DOHH2 (cell line): Measurements from ENCODE around the gene CCT5.

Experiments
- H3F3A ChIP-seq: fragments of 200-600 bp; sonication (generic), shearing (Covaris generic); 2 replicates; pipeline ENCODE4 v1.6.0; 2016; ENCODE audit warnings: antibody characterized with exemption, mild to moderate bottlenecking; ENCODE audit not compliant: control insufficient read depth, insufficient read depth
- H3K27ac ChIP-seq: fragments of 200-600 bp; sonication (generic); 2 replicates; pipeline ENCODE4 v1.5.1; 2014; ENCODE audit warnings: low read depth, mild to moderate bottlenecking, low read length, moderate library complexity
- H3K27me3 ChIP-seq: fragments of 200-600 bp; sonication (generic); 2 replicates; pipeline ENCODE4 v1.6.1; 2014; ENCODE audit warnings: mild to moderate bottlenecking, low read length, mixed read lengths; ENCODE audit not compliant: control insufficient read depth
- H3K36me3 ChIP-seq: fragments of 200-600 bp; sonication (generic); 2 replicates; pipeline ENCODE4 v1.6.1; 2014; ENCODE audit warnings: mild to moderate bottlenecking, low read length, moderate library complexity, mixed read lengths; ENCODE audit not compliant: control insufficient read depth
- H3K4me1 ChIP-seq: fragments of 200-600 bp; sonication (generic); 2 replicates; pipeline ENCODE4 v1.6.1; 2014; ENCODE audit warnings: mild to moderate bottlenecking, low read length, mixed read lengths; ENCODE audit not compliant: control insufficient read depth
- H3K4me2 ChIP-seq: fragments of 200-600 bp; sonication (generic); 2 replicates; pipeline ENCODE4 v1.6.0; 2014; ENCODE audit warnings: mild to moderate bottlenecking, low read length, moderate library complexity
- H3K4me3 ChIP-seq: fragments of 200-600 bp; sonication (generic); 2 replicates; pipeline ENCODE4 v1.5.1; 2014; ENCODE audit warnings: mild to moderate bottlenecking, low read length, mixed read lengths
- H3K79me2 ChIP-seq: fragments of 200-600 bp; sonication (generic); 2 replicates; pipeline ENCODE4 v1.6.1; 2014; ENCODE audit warnings: mild to moderate bottlenecking, low read length, mixed read lengths; ENCODE audit not compliant: control insufficient read depth
- H3K9me2 ChIP-seq: fragments of 200-600 bp; sonication (generic); replicated peaks from 2 replicates; pipeline ENCODE4 v1.6.1; 2014; ENCODE audit warnings: mild to moderate bottlenecking, low read length, mixed read lengths; ENCODE audit not compliant: control insufficient read depth
- H3K9me3 ChIP-seq: fragments of 200-600 bp; sonication (generic); 2 replicates; pipeline ENCODE4 v1.6.1; 2014; ENCODE audit warnings: antibody characterized with exemption, low read length, mixed read lengths; ENCODE audit not compliant: control insufficient read depth, insufficient read depth
- H4K20me1 ChIP-seq: fragments of 200-600 bp; sonication (generic); 2 replicates; pipeline ENCODE4 v1.6.0; 2014; ENCODE audit warnings: low read depth, mild to moderate bottlenecking, antibody characterized with exemption, low read length, moderate library complexity; ENCODE audit not compliant: control insufficient read depth, insufficient read depth
- EZH2phosphoT487 ChIP-seq: fragments of 200-600 bp; sonication (generic); IDR thresholded peaks from 2 replicates; pipeline ENCODE4 v1.6.1; 2017; ENCODE audit warnings: borderline replicate concordance, mild to moderate bottlenecking, antibody characterized with exemption, low read length, moderate library complexity, mixed read lengths
- TF ChIP-seq, protein P1 (sequence below): fragments of 200-600 bp; sonication (generic); IDR thresholded peaks from one replicate; pipeline ENCODE4 v1.5.1; 2014; ENCODE audit warnings: antibody characterized with exemption, mild to moderate bottlenecking, low read depth, low read length; ENCODE audit not compliant: poor library complexity, severe bottlenecking

The CCT5 gene

DNA sequence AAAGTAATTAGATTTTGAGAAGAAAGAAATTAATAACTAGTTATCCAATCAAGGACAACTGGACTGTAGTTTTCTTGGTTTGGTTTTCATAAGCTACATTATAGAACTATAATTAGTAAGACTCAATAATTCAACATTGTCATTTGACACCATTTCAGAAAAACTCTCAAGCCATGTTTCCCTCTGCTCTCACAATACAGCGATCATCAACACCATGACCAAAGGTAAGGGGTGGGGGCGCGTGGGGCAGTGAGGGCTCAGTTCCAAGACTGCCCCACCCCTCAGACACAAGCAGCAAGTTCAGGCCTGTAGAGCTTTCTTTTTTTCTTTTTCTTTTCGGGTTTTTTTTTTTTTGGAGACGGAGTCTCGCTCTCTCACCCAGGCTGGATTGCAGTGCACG is 51.2 kb downstream of the CCT5 start:
- Histone ChIP-seq H3K9me2 (no peaks in the 10 kb centered on the region), H4K20me1 (no peaks in the 10 kb centered on the region), H3K9me3 (no peaks in the 10 kb centered on the region), H3K27ac (no peak overlapping the region), H3K4me2 (no peak overlapping the region), H3F3A (no peaks in the 10 kb centered on the region), H3K79me2 (no peaks in the 10 kb centered on the region), H3K27me3 (peaks cover 7% of the 10 kb centered on the region), H3K4me1 (no peaks in the 10 kb centered on the region), H3K4me3 (no peak overlapping the region), H3K36me3 (no peaks in the 10 kb centered on the region)
- no peak for TF ChIP-seq EZH2phosphoT487
- TF ChIP-seq, protein P1, sequence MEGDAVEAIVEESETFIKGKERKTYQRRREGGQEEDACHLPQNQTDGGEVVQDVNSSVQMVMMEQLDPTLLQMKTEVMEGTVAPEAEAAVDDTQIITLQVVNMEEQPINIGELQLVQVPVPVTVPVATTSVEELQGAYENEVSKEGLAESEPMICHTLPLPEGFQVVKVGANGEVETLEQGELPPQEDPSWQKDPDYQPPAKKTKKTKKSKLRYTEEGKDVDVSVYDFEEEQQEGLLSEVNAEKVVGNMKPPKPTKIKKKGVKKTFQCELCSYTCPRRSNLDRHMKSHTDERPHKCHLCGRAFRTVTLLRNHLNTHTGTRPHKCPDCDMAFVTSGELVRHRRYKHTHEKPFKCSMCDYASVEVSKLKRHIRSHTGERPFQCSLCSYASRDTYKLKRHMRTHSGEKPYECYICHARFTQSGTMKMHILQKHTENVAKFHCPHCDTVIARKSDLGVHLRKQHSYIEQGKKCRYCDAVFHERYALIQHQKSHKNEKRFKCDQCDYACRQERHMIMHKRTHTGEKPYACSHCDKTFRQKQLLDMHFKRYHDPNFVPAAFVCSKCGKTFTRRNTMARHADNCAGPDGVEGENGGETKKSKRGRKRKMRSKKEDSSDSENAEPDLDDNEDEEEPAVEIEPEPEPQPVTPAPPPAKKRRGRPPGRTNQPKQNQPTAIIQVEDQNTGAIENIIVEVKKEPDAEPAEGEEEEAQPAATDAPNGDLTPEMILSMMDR, result no peak

DNA sequence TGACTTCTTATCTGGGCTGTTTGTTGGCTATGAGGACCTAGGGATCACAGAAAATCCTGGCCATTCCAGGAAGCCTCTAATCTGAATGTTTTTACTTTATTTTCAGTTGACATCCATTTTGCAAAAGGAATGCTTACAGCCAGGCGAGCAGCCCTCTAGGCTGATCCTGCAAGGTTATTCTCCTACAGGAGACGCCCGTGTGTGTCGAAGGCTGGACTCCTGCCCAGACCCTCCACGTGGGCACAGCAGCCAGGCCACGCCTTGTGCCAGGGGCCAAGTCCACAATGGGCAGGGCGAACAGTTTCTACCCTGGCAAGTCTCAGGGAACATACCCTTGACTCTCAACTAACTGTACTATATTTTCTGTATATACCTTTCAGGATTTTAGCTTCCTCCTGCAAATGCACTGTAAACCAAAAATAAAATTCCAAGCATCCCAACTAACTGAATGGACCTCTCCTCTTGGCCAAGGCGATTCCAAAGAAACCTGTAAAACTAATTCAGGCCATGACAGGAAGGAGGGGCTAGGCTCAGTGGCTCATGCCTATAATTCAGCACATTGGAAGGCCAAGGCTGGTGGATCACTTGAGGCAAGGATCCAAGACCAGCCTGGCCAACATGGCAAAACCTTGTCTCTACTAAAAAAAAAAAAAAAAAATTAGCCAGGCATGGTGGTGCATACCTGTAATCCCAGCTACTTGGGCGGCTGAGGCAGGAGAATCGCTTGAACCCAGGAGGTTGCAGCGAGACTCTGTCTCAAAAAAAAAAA is 51.9 kb downstream of the CCT5 start:
- H3K4me2 ChIP-seq, result no peak overlapping the region
- no peaks in the 10 kb centered on the region for H3K9me2 ChIP-seq
- H3K4me3 ChIP-seq, result no peak overlapping the region
- no peak overlapping the region for H3K27ac ChIP-seq
- no peaks in the 10 kb centered on the region for H3K36me3 ChIP-seq
- H3K27me3 ChIP-seq, result peaks cover 15% of the 10 kb centered on the region
- no peaks in the 10 kb centered on the region for H3K79me2 ChIP-seq
- no peaks in the 10 kb centered on the region for H3F3A ChIP-seq
- no peak for TF ChIP-seq EZH2phosphoT487
- TF ChIP-seq, protein P1, result no peak
- H3K4me1 ChIP-seq, result no peaks in the 10 kb centered on the region
- no peaks in the 10 kb centered on the region for H3K9me3 ChIP-seq
- H4K20me1 ChIP-seq, result no peaks in the 10 kb centered on the region

DNA sequence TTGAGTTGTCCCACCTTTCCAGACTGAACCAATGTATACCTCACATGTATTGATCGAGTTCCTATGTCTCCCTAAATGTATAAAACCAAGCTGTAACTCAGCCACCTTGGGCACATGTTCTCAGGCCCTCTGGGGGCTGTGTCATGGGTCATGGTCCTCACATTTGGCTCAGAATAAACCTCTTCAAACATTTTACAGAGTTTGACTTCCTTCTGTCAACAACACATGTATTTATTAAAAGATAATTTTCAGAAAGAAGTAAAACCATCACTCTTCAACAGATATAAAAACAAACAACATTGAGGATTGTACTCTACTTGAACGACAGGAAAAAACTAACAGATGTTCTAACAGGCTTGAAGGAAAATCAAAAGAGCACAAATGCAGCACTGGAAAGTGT is 53.1 kb downstream of the CCT5 start:
- H3F3A ChIP-seq, result no peaks in the 10 kb centered on the region
- no peaks in the 10 kb centered on the region for H4K20me1 ChIP-seq
- H3K9me2 ChIP-seq, result no peaks in the 10 kb centered on the region
- H3K36me3 ChIP-seq, result no peaks in the 10 kb centered on the region
- H3K27me3 ChIP-seq, result peaks cover 22% of the 10 kb centered on the region
- H3K79me2 ChIP-seq, result no peaks in the 10 kb centered on the region
- no peaks in the 10 kb centered on the region for H3K9me3 ChIP-seq
- H3K27ac ChIP-seq, result no peak overlapping the region
- H3K4me2 ChIP-seq, result no peak overlapping the region
- H3K4me1 ChIP-seq, result peaks cover 5% of the 10 kb centered on the region
- no peak for TF ChIP-seq EZH2phosphoT487
- TF ChIP-seq, protein P1, result no peak
- H3K4me3 ChIP-seq, result no peak overlapping the region
